BLaER1 treated with 17β-estradiol and CSF1 and Interleukin-3, amounts not matched to agents 10 nM and 100 nM (cell line): ENCODE measurements around the gene NSFL1C.

ENCODE experiments used
- H3K27ac ChIP-seq, 11 experiments: shearing (Covaris generic); formaldehyde crosslinking; 2 replicates each; pipeline ENCODE4 v1.8.1; 2022
- H3K27me3 ChIP-seq, 11 experiments: shearing (Covaris generic); formaldehyde crosslinking; 2 replicates each; pipeline ENCODE4 v1.8.1; 2022
- H3K36me3 ChIP-seq, 11 experiments: shearing (Covaris generic); formaldehyde crosslinking; 2 replicates each; pipeline ENCODE4 v1.8.1; 2022
- H3K4me1 ChIP-seq, 10 experiments: shearing (Covaris generic); formaldehyde crosslinking; 2 replicates each; pipeline ENCODE4 v1.8.1; 2022
- H3K4me2 ChIP-seq, 11 experiments: shearing (Covaris generic); formaldehyde crosslinking; 2 replicates each; pipeline ENCODE4 v1.8.1; 2022
- H3K4me3 ChIP-seq, 10 experiments: shearing (Covaris generic); formaldehyde crosslinking; 2 replicates each; pipeline ENCODE4 v1.8.1; 2022
- H3K9ac ChIP-seq, 11 experiments: shearing (Covaris generic); formaldehyde crosslinking; 2 replicates each; pipeline ENCODE4 v1.8.1; 2022
- H3K9me3 ChIP-seq, 11 experiments: shearing (Covaris generic); formaldehyde crosslinking; replicated peaks in 1 of 11; 2 replicates each; pipeline ENCODE4 v1.8.1; 2022
- H4K20me1 ChIP-seq, 11 experiments: shearing (Covaris generic); formaldehyde crosslinking; 2 replicates each; pipeline ENCODE4 v1.8.1; 2022
- Cebpa-rat ChIP-seq, 11 experiments: shearing (Covaris generic); IDR thresholded peaks; 2 replicates each; pipeline ENCODE4 v1.8.1; 2022

Gene NSFL1C

GRCh38 chr20:1436263-1436662 is 30.4 kb downstream of the NSFL1C start:
- peaks cover 0 to 30% (median 0%) of the 10 kb centered on the region in 11 experiments; a peak in 6 of 22 replicates for H3K27me3 ChIP-seq
- H3K27ac ChIP-seq: no peak overlapping the region
- peaks cover 0 to 11% (median 9%) of the 10 kb centered on the region in 11 experiments; a peak in 12 of 22 replicates for H3K9me3 ChIP-seq
- peaks cover 11 to 53% (median 33%) of the 10 kb centered on the region in 11 experiments; a peak in 17 of 22 replicates for H4K20me1 ChIP-seq
- H3K4me2 ChIP-seq: peak overlapping the region in 1 of 11 experiments; percentile 83; a peak in 1 of 22 replicates
- H3K4me3 ChIP-seq: no peak overlapping the region
- no peak overlapping the region for H3K9ac ChIP-seq
- H3K4me1 ChIP-seq: peaks cover 37 to 66% (median 47%) of the 10 kb centered on the region in 10 experiments
- TF ChIP-seq Cebpa-rat (IDR thresholded peaks at IDR 0.05): no peak
- H3K36me3 ChIP-seq: peaks cover 0 to 23% (median 14%) of the 10 kb centered on the region in 11 experiments; a peak in 19 of 22 replicates

DNA sequence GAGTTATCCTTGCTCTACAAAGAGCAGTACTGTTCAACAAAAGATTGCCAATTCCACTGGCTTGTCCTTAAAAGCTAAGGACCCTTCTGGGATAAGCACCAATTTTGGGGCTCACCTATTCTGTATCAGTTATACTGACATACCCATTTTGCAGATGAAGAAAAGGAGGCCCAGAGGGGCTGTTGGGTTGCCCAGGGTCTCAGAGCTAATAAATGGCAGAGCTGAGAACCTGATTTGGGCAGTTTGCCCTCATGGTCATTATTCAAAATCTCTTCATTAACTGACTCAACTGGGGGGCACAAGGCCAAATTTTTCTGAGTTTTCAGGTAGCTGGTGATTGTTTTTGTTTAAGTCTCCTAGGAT is 31.3 kb downstream of the NSFL1C start:
- Histone ChIP-seq H4K20me1 (peaks cover 11 to 44% (median 24%) of the 10 kb centered on the region in 11 experiments; a peak in 16 of 22 replicates), H3K27me3 (peaks cover 0 to 36% (median 0%) of the 10 kb centered on the region in 11 experiments; a peak in 6 of 22 replicates), H3K36me3 (peaks cover 0 to 13% (median 5%) of the 10 kb centered on the region in 11 experiments; a peak in 14 of 22 replicates), H3K27ac (0 out of 22 replicates have a peak overlapping the region, but pooled peaks of 2 of the 11 experiments have one; percentile 5 to 49), H3K4me3 (no peak overlapping the region), H3K9ac (no peak overlapping the region), H3K4me1 (peaks cover 37 to 59% (median 45%) of the 10 kb centered on the region in 10 experiments), H3K9me3 (peaks cover 0 to 11% (median 9%) of the 10 kb centered on the region in 11 experiments; a peak in 12 of 22 replicates), H3K4me2 (peak overlapping the region; percentile 64 to 89 (median 82))
- TF ChIP-seq Cebpa-rat (IDR thresholded peaks at IDR 0.05): no peak

DNA sequence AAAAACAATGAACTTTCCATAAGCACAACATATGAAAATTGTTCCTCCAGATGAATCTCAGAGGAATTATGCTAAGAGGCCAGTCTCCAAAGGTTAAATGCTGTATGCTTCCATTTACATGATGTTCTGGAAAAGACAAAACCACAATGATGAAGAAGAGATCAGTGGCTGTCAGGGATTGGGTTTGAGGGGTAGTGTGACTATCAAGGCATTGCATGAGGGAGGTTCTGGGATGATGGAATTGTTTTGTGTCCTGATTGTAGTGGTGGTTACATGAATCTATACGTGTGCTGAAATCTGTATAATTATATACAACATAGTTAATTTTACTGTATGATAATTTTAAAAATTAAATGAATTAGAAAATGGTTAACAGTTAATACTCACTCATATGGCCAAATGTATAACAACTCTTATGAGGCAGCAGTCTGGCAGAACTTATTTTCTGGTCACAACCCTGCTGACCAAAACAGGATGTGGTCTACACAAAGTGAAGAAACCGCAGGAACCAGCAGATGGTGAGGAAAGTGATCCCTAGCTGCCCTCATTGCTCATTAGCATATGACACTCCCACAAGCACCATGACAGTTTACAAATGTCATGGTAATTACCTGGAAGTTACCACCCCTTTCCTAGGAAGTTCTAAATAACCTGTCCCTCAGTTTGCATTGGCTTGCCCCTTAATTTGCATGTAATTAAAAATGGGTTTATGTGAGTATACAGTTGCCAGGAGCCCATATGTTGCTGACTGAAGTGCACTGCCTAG is 31.9 kb downstream of the NSFL1C start:
- peak overlapping the region in 1 of 11 experiments; percentile 51; a peak in 1 of 22 replicates for H3K9ac ChIP-seq

DNA sequence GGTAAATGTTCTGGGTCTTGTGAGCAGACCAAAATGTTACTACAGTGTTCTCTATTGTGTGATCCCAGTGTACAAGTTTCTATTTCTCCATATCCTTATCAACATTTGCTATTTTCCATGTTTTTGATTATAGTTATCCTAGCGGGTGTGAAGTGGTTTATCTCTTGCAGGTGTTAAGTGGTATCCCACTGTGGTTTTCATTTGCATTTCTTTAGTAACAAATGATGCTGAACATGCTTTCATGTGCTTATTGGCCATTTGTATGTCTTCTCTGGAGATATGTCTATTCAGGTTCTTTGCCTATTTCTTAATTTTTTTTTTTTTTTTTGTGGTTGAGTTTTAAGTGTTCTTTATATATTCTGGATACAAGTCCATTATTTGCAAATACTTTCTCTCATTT is 35.5 kb downstream of the NSFL1C start:
- H3K4me2 ChIP-seq: no peak overlapping the region; a peak in 2 of 22 replicates
- peaks cover 0 to 8% (median 0%) of the 10 kb centered on the region in 11 experiments; a peak in 5 of 22 replicates for H4K20me1 ChIP-seq
- H3K36me3 ChIP-seq: no peaks in the 10 kb centered on the region
- peaks cover 0 to 64% (median 0%) of the 10 kb centered on the region in 11 experiments; a peak in 6 of 22 replicates for H3K27me3 ChIP-seq
- H3K27ac ChIP-seq: no peak overlapping the region
- no peak overlapping the region for H3K4me3 ChIP-seq
- no peak for TF ChIP-seq Cebpa-rat (IDR thresholded peaks at IDR 0.05)
- H3K9ac ChIP-seq: no peak overlapping the region
- H3K9me3 ChIP-seq: peaks cover 0 to 11% (median 9%) of the 10 kb centered on the region in 11 experiments; a peak in 12 of 22 replicates
- peaks cover 31 to 48% (median 40%) of the 10 kb centered on the region in 10 experiments for H3K4me1 ChIP-seq

More for the DNA sequence above, 31.9 kb downstream of the NSFL1C start:
- peaks cover 0 to 42% (median 0%) of the 10 kb centered on the region in 11 experiments; a peak in 6 of 22 replicates for H3K27me3 ChIP-seq
- TF ChIP-seq Cebpa-rat (IDR thresholded peaks at IDR 0.05): 0 out of 22 replicates have a peak, but pooled peaks of 1 of the 11 experiments have one; percentile 20
- H3K4me2 ChIP-seq: peak overlapping the region; percentile 64 to 89 (median 82)
- H3K9me3 ChIP-seq: peaks cover 0 to 11% (median 9%) of the 10 kb centered on the region in 11 experiments; a peak in 12 of 22 replicates
- no peak overlapping the region for H3K4me3 ChIP-seq
- peaks cover 0 to 8% (median 1%) of the 10 kb centered on the region in 11 experiments; a peak in 8 of 22 replicates for H3K36me3 ChIP-seq
- peaks cover 37 to 56% (median 45%) of the 10 kb centered on the region in 10 experiments for H3K4me1 ChIP-seq
- peaks cover 6 to 38% (median 21%) of the 10 kb centered on the region in 11 experiments; a peak in 16 of 22 replicates for H4K20me1 ChIP-seq
- H3K27ac ChIP-seq: peak overlapping the region in 9 of 11 experiments; percentile 2 to 67 (median 41); a peak in 12 of 22 replicates

DNA sequence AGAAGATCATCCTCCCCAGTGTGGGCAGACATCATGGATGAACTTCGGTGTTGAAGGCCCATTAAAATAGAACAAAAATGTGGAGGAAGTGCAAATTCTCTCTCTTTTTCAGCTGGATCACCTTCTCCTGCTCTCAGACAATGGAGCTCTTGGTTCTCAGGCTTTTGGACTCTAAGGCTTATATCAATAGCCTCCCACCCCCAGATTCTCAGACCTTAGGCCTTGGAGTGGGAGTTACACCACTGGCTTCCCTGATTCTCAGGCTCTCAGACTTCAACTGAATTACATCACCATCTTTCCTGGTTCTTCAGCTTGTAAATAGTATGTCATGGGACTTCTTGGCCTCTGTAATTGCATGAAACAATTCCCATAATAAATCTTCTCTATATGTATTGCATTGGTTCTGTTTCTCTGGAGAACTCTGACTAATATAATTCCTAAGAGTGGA is 36.6 kb downstream of the NSFL1C start:
- peaks cover 0 to 7% (median 0%) of the 10 kb centered on the region in 11 experiments; a peak in 5 of 22 replicates for H4K20me1 ChIP-seq
- no peak overlapping the region for H3K9ac ChIP-seq
- peaks cover 0 to 66% (median 0%) of the 10 kb centered on the region in 11 experiments; a peak in 6 of 22 replicates for H3K27me3 ChIP-seq
- H3K36me3 ChIP-seq: no peaks in the 10 kb centered on the region
- H3K4me1 ChIP-seq: peaks cover 26 to 42% (median 32%) of the 10 kb centered on the region in 10 experiments
- no peak overlapping the region for H3K4me2 ChIP-seq
- peaks cover 0 to 11% (median 9%) of the 10 kb centered on the region in 11 experiments; a peak in 12 of 22 replicates for H3K9me3 ChIP-seq
- no peak for TF ChIP-seq Cebpa-rat (IDR thresholded peaks at IDR 0.05)
- H3K4me3 ChIP-seq: no peak overlapping the region
- no peak overlapping the region for H3K27ac ChIP-seq

GRCh38 chr20:1429143-1429728 is 37.4 kb downstream of the NSFL1C start:
- no peak overlapping the region for H3K4me2 ChIP-seq
- no peak overlapping the region for H3K27ac ChIP-seq
- peaks cover 0 to 11% (median 9%) of the 10 kb centered on the region in 11 experiments; a peak in 12 of 22 replicates for H3K9me3 ChIP-seq
- H3K4me3 ChIP-seq: no peak overlapping the region
- peaks cover 0 to 6% (median 0%) of the 10 kb centered on the region in 11 experiments; a peak in 3 of 22 replicates for H4K20me1 ChIP-seq
- peaks cover 0 to 65% (median 0%) of the 10 kb centered on the region in 11 experiments; a peak in 6 of 22 replicates for H3K27me3 ChIP-seq
- H3K36me3 ChIP-seq: no peaks in the 10 kb centered on the region
- TF ChIP-seq Cebpa-rat (IDR thresholded peaks at IDR 0.05): no peak
- H3K9ac ChIP-seq: no peak overlapping the region
- H3K4me1 ChIP-seq: peaks cover 18 to 34% (median 24%) of the 10 kb centered on the region in 10 experiments

DNA sequence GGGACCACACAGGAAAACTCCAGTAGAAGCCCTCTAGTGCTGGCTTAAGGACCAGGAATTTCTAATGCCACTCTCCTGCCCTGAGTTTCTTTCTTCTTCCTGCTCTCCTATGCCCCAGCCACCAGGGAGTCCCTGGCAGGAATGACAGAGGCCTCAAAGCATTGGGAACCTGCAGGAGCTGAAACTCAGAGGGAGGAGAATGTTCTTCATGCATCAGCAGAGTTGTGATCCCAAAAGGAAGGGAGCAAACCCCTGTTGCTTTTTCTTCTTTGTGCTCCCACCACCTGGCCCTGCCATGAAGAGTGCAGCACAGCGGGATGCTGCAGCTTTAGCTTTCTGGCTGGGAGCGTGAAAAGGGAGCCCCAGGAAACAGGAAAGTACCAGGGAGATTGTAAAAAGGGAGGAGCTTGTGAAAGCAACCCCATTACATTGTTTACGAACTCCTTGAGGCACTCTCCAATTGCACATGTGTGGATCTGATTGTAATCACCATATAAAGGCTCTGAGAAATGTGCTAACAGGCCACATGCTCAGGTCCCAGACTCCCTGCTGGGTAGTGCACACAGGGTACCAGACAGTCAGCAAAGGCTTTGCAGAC is 39.1 kb downstream of the NSFL1C start:
- H3K4me3 ChIP-seq: no peak overlapping the region
- H3K27ac ChIP-seq: no peak overlapping the region
- no peaks in the 10 kb centered on the region for H3K9me3 ChIP-seq
- H4K20me1 ChIP-seq: peaks cover 0 to 6% (median 0%) of the 10 kb centered on the region in 11 experiments; a peak in 1 of 22 replicates
- H3K4me2 ChIP-seq: peak overlapping the region in 10 of 11 experiments; percentile 0 to 74 (median 50); a peak in 18 of 22 replicates
- peaks cover 0 to 50% (median 0%) of the 10 kb centered on the region in 11 experiments; a peak in 5 of 22 replicates for H3K27me3 ChIP-seq
- no peak for TF ChIP-seq Cebpa-rat (IDR thresholded peaks at IDR 0.05)
- no peak overlapping the region for H3K9ac ChIP-seq
- no peaks in the 10 kb centered on the region for H3K36me3 ChIP-seq
- peaks cover 10 to 34% (median 19%) of the 10 kb centered on the region in 10 experiments; a peak in 17 of 20 replicates for H3K4me1 ChIP-seq
